NOMO-1 treated with dmso at 0.1 percent for 144 hours (cell line): ENCODE measurements around the gene UBXN11.

Experiments
- DNase-seq: peaks from one replicate; lab custom pipeline; 2025; ENCODE audit not compliant: unreplicated experiment; lab: John Stamatoyannopoulos, UW

UBXN11 gene

DNA sequence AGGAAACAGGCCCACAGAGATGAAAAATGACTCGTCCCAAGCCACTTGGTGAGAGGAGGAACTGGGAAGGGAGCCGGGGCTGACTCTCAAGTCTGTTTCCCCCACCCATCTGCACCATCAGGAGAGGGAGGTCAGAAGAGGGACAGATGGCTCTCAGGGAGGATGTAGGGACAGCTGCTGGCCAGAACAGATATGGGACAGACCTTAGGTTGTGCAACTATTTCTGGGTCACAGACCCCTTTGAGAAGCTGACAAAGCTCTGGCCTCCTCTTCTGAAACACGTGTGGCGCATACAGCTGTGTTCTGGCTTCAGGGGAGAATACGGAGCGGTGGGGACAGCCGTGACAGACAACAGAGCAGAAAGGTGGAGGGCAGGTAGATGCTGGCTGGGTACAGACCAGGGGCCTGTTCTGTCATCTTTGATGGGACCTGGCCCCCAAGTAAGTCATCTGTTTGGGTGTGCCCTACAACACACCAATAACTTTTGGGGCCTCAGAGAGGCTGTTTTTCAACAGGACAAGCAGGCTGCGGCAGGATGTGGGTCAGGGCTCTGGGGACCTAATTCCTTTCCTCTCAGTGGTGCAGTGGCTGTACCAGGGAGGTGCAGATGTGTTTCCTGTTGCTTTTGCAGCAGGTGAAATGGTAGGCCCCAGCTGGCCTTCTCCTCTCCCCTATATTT lies 19.3 kb downstream of the UBXN11 start:
- peak; percentile 7 for DNase-seq

DNA sequence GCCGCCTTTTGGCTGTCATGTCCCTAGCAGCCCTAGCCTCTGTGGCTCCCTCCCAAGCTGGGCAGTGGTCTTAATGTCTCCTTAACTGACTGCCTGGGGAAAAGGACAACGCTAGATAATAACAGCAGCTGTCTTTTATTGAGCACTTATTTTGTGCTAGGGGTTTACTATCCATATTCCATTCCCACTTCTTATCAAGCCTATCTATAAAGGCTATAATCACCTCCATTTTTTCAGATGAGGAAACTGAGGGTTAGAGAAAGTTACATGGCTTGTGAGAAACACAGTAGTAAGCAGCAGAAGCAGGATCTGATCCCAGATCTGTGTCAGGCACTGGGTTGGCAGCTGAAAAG lies 20.4 kb downstream of the UBXN11 start:
- no peak for DNase-seq

DNA sequence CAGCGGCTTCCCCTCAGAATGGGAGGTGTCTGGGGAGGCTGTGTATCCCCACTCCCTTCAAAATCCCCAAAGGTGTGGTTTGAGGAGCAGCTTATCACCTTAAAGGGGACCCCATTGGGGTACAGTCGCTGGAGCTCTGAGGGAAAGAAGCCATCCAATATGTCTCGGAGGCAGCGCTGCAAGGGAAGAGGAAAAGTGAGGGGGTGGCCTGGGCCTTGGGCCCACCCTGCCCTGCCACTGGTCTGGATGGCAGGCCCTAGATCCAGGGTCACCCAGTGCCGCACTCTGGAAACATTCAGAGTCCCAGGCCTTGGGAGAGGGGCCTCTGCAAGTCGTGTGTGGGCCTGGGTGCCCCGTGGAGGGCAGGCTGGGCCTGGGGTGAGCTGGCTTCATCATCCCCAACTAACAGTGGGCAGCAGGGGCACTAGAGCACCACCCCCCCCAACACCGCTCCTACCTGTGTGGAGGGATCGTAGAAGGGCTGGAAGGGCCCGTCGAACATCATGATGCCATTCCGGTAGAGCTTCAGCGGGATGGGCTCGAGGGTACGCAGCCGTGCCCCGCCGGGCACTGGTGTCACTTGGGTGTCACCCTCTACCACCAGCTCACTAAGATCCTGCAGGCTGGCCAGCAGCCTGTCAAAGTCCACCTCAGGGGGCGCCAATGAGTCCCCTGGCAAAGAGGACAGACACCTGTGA lies 20.9 kb downstream of the UBXN11 start:
- DNase-seq = no peak

DNA sequence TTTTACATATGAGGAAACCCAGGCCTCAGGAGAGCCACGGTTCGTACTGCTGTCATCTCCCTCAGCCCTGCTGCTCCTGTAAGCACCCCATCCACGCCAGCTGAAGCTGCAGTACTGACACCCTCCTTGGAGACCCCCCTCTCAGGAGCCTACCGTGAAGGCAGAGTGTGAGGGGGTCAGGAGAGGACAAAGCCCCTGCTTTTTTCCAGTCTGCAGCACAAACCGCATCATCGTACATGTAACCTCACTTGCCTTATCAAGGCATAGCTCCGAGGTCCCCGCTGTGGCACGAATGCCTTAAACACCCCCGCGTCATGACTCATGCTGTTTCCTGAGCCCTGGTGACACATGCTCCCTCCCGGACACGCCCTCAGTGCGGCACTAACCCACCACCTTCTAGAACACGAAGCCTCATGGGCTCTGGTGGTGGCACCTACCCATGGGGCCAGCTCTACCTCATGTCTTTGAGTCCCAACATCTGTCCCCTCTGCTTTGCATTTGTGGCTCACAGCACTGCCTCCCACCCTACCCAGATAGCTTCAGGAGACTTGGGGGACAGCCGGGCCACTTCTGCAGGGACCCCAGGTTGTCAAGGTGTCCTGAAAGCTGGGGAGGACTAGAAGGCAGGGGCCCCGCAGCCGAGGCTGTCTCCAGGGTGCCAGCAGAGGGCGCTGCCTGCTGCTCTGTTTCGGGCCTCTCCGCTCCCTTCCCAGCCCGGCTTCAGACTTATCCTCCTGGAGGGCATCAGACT lies 21.7 kb downstream of the UBXN11 start:
- DNase-seq = peak; percentile 87

DNA sequence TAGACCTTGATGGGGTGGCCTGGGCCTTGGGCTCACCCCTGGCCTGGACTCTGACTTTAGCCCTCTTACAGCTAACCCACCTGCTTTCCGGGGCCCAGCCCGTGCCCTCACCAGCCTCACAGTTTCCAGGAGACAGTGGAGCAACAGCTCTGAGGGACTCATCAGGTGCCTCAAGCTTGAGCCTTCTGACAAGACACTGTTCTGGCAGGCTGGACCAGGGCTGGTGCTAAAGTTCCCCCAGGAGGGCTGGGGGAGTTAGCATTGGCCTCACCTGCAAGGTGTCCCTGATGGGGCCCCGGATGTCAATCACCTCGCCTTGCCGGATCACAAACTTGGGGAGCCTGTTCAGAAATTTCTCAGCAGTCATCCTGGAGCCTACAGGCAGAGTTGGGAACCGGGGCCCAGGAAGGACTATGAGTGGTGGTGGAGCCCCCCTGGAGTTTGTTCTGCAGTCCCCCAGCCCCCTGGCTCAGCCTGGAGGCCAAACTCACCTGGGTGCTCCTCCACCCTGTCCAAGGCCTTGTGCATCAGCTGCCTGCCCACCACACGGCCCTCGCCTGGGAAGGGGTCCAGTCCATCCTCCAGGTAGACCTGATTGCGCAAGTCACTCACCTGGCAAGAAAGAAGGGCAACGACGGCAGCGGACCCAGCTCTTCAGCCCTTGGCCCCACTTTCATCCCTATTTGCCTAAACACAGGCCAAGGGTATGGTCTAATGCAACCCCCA lies 22.4 kb downstream of the UBXN11 start:
- no peak for DNase-seq

DNA sequence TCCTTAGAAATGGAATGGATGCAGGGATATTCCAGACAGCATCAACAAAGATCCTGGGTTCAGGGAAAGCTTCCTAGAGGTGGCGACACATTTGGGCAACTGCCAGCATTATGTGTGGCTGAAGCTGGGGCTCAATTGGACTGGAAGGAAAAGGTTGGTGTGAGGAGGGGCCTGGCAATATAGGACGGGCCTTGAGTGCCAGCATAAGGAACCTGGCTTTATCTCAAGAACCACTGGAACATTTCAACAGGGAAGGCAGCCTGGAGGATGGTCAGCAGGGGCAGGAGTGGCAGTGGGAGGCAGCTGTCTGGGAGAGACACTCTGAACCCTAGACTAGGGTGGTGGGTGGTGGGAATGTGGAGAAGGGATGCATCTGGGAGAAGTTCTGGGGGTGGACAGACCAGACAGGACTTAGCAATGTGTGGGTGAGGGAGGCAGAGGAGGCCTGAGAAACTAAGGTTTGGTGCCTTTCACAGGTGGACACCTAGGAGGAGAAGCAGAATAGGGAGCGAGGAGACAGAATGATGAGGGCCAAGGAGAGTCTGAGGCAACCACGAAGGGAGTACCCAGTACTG lies 23.1 kb downstream of the UBXN11 start:
- DNase-seq = no peak

DNA sequence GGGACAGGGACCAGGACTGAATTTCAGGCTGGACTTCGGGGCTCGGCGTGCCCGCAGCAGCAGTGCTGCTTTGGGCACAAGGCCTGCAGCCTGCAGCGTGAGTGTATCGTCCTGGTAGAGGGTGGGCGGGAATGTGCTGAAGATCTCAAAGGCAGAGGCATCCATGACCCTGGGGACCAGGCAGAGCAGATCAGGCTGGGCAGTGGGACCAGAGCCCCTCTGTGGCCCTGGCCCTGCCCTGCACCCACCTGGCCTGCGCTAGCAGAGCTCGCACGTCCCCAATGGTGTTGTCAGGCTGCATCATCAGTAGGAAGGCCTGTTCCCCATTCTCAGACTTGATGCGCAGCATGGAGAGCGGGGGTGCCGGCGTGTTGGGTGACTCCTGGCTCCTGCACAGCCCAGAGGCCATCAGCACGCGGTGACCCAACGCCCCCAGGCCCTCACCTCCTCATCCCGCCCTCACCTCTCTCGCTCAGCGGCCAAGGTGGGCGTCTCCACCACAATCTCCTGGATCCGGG lies 24.0 kb downstream of the UBXN11 start:
- no peak for DNase-seq

DNA sequence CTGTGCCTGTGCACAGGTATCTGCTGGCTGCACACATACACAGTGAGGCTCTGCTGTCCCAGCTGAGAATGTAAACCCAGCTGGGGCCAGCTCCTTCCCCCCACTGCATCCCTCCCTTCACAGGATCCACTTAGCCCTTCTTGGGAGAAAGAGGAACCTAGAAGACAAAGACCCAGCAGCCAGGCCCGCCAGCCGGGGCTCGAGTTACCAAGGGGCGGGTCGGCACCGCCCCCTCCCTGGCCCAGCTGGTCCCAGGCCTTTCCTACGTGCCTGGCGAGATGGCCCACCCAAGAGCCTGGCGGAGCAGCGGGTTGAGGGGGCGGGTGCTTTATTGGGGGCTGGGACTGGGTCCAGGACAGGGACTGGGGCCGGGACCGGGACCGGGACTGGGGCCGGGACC lies 24.5 kb downstream of the UBXN11 start:
- peak; percentile 21 for DNase-seq

DNA sequence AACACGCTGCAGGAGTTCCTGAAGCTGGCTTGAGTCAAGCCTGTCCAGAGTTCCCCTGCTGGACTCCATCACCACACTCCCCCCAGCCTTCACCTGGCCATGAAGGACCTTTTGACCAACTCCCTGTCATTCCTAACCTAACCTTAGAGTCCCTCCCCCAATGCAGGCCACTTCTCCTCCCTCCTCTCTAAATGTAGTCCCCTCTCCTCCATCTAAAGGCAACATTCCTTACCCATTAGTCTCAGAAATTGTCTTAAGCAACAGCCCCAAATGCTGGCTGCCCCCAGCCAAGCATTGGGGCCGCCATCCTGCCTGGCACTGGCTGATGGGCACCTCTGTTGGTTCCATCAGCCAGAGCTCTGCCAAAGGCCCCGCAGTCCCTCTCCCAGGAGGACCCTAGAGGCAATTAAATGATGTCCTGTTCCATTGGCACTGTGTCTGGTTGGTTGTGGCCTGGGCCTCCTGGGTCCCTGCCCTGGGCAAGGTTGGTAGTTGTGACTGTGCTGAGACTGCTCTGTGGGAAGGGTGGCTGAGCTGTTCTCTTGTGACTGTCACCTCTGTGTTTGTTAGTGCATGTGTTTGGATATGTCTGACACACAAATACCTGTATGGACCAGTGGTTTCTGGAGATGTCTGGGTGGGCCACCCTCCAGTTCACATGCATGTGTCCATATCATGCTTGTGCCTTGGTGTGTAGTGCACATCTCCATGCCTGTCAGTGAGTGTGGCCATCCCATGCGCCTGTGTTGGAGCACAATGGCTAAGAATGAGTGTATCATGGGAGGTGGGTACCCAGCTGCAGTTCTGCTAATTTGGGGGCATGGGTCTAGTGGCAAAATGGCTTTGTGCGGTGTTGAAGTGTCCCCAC lies 25.1 kb downstream of the UBXN11 start:
- DNase-seq = no peak

DNA sequence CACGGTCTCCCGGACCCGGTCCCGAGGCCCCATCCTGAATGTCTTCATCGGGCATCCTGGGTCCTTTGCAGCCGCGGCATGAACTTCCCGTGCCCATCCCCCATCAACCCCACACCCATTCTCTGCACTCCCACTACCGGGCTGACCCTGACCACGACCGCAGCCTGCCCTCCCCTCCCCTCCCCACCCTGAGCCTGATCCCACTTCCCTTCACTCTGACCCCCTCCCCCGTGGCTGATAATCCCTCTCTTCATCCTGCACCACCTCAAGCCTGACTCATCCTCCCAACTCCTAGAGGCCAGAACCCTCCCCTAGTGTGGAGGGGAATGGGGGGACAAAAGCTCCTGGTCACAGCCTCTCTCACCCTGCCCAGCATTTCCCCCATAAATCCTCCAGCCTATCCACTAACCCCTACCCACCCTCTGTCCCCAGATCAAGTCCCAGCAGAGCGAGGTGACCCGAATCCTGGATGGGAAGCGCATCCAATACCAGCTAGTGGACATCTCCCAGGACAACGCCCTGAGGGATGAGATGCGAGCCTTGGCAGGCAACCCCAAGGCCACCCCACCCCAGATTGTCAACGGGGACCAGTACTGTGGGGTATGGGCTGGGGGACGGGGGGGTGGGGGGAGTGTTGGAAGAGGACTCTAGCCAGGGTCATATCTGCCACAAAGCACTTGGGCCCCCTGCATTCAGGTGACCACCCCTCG lies 25.9 kb downstream of the UBXN11 start:
- no peak for DNase-seq

DNA sequence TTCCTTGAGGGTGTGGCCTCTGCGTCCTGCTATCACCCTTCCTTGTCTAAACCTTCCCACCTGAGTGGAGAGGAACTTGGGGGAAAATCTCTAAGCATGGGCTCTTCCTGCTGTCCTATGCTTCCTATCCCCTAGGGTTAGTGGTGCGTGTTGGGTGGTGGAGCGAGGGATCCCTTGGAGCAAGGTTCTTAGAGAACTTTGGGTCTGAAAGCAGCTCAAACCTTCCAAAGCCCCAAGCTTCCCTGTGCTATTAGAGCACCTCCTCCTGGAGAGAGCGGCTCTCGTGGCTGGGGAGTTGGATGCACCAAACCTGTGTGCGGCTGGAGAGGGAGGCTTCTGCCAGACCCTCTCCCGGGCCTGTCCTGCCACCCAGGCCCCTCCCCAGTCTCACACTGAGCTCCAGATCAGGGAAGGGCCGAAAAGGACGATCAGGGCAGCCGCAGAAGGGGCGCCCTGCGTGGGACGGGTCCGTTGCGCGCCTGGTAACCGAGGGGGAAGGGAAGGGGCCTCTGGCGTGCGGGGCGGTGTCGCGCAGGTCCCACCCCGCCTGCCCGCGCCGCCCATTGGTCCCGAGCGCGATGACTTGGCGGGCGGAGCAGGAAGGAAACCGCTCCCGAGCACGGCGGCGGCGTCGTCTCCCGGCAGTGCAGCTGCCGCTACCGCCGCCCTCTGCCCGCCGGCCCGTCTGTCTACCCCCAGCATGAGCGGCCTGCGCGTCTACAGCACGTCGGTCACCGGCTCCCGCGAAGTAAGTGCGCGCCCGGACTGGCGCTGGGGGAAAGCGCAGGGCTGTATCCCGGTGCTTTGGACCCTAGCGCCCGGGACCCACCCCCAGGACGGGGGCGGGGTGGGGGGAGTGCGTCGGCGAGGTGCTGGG lies 26.7 kb downstream of the UBXN11 start, which contains the start of gene SH3BGRL3:
SH3BGRL3 (plus strand) TSS at position 631 of the 877 bp plus-strand sequence; CDS start at position 701, 70 bp downstream.
- DNase-seq = peak; percentile 78

DNA sequence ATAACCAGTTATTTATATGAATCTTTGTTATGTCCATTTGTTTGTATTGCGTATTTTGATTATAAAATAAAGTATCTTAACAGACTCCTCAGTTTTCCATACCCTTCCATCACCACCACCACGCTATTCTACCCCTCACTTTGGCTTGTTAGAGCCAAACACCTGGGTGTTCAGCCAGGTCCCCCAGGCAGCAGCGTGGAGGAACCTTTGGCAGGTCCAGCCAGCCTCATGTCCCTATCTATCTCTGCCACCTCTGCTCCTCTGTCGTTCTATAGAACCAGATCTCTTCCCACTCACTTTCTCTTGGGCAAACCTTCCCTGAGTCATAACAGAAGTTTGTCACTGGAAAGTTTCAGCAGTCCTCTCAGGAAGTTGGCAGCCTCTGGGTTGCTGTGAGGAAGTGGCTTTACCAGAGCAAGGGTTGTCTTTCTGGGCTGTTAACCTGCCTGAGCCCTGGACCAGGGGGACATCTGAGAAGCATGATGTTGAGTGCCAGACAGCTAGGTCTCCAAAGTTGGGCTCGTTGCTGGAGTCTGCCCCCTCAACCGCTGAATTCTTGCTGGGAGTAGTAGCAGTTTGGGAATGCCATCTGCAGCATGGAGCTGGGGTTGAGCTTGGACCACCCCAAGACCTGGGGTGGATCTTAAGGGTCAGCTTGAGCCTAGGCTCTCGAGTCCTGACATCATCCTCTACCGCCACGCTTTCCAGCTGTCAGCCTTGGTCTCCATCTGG lies 27.5 kb downstream of the UBXN11 start:
- peak; percentile 18 for DNase-seq

DNA sequence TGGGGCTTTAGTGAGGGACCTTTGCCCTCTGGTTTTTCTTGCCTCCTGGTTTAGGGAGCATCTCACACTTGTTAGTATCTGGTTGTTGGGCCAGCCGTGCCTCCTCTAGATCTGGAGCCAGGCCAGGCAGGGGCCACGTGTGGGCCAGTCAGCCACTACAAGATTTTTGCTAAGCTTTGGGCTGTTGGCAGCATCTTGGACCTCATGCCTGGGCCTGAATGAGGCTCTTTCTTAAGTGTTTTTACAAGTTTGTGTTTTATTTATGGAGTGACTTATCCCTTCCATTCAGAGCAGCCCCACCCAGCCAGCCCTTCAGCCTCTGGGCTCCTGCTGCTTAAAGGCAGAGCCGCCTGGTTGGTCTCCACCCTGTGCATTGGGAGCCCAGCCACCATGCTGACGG lies 28.1 kb downstream of the UBXN11 start:
- DNase-seq = no peak

DNA sequence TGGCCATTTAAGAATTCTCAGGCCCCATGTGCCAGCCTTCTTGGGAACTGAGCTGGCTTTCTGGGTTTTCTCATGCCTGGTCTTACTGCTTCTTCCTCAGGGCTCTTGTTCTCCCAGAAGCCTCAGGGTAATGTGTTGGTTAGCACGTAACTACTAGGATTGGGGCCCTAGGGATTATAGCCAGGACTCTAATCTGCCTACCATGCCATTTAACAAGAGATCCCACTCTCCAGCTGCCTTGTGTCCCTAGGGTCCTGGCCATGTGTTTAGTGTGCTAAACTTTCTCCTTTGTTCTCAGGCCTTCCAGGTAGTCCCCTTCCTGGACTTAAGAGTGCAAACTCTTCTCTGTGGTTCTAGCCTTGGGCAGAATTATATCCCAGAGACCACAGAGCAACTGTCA lies 28.7 kb downstream of the UBXN11 start:
- no peak for DNase-seq

DNA sequence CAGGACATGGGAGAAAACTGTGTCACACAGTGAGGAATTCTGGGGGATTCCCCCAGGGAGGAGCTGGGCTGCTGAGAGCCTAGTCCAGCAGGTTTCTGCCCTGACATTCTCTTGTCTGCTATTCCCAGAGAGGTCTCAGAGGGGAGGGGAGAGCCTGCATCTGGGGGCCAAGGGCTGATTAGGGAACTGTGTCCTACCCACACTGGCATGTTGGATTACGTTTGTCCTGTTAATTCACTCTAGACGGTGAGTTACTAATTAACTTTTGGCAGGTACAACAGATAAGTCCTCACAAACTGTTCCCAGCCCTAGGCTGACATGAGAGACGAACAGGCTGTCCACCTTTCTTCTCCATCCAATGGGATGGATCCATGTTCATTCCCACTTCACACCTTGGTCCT lies 29.2 kb downstream of the UBXN11 start:
- no peak for DNase-seq

DNA sequence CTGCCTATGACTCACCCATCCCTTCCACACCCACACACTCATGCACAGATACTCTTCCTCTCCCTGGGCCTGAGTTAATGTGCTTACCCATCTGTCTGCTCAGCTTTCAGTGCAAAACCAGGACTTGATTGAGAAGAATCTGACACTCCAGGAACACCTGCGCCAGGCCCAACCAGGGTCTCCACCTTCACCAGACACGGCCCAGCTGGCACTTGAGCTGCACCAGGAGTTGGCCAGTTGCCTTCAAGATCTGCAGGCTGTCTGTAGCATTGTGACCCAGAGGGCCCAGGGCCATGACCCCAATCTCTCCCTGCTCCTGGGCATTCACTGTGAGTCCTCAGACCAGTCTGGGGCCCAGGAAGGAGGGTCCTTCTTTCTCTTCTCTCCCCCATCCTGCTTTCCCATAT lies 30.0 kb downstream of the UBXN11 start:
- DNase-seq = peak; percentile 86

DNA sequence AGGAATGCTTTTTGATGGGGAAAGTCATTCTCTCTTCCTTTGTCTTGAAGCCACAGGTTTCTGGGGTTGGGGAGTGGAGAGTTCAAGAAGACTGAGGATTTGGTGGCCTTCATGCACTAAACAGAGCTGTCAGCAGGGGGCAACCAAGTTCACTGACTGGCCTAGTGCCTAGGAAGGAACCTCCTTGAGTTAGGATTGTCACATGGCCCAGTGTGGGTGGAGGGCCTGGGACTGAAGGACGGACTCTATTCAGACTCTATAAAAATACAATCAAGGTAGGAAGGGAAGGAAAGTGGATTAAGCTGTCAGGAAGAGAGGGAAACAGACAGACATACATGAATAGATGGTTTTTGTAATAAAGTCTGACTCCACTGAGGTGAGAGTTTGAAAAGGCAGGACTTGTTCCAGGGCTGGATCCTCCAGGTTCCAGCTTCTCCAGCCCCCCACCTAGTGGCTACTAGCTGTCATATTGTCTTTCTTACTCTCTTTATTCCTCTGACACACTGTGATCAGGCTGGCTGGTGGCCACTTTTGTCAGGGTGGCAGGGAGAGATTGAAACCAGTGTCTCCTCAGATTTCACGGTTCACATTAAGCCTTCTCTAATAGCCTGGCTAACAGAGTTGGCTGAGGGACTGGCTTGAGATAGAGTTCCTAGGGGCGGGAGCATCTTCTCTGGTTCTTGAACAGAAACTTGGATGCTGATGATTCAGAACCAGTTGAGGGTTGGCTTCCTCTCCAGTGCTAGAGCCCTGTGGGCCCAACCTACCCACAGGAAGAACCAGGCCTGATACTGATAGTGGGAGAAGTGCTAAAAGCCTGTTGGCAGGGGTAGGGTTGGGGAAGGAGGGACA lies 30.6 kb downstream of the UBXN11 start:
- peak; percentile 68 for DNase-seq
